Measurements from ENCODE around the gene GTF2B.

GTF2B gene

DNA sequence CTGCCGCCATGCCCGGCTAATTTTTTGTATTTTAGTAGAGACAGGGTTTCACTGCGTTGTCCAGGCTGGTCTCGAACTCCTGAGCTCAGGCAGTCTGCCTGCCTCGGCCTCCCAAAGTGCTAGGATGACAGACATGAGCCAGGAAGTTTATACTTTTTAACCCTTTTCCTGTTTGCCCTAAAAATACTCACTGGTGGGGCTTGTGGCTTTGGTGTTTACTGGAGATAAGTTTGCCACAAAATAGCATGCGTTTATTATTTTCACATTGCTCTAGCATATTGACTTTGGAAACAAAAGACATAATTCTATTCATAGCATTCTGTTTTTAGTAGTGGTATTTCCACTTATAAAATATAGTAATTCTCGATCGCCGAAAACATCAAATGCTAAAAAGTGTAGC, 19.8 kb upstream of the GTF2B start:
- Histone ChIP-seq H4K20me1 (ENCODE audit: low read depth, low read length) (no peaks in the 10 kb centered on the region), H2AFZ (ENCODE audit: low read depth, low read length, severe bottlenecking) (no peak overlapping the region), H3K4me2 (ENCODE audit: low read depth, low read length, poor library complexity, severe bottlenecking) (no peak overlapping the region), H3K79me2 (ENCODE audit: insufficient read depth, low read length) (no peaks in the 10 kb centered on the region), H3K9me2 (replicated peaks; ENCODE audit: insufficient read depth, low read length) (no peaks in the 10 kb centered on the region), H3K9ac (ENCODE audit: low read length) (no peak overlapping the region), H3K27me3 (ENCODE audit: low read length) (no peaks in the 10 kb centered on the region), H3K4me3 (ENCODE audit: insufficient read depth, low read length, poor library complexity, severe bottlenecking) (no peak overlapping the region), H3K27ac (ENCODE audit: low read depth, low read length) (no peak overlapping the region), H3K36me3 (ENCODE audit: low read length) (no peaks in the 10 kb centered on the region), H3F3A (ENCODE audit: insufficient read depth) (no peaks in the 10 kb centered on the region), H3K9me3 (ENCODE audit: insufficient read depth, low read length) (no peaks in the 10 kb centered on the region)
- no peak for TF ChIP-seq EZH2phosphoT487 (conservative IDR thresholded peaks at IDR 0.05; ENCODE audit: low read length)
- TF ChIP-seq, protein P1, sequence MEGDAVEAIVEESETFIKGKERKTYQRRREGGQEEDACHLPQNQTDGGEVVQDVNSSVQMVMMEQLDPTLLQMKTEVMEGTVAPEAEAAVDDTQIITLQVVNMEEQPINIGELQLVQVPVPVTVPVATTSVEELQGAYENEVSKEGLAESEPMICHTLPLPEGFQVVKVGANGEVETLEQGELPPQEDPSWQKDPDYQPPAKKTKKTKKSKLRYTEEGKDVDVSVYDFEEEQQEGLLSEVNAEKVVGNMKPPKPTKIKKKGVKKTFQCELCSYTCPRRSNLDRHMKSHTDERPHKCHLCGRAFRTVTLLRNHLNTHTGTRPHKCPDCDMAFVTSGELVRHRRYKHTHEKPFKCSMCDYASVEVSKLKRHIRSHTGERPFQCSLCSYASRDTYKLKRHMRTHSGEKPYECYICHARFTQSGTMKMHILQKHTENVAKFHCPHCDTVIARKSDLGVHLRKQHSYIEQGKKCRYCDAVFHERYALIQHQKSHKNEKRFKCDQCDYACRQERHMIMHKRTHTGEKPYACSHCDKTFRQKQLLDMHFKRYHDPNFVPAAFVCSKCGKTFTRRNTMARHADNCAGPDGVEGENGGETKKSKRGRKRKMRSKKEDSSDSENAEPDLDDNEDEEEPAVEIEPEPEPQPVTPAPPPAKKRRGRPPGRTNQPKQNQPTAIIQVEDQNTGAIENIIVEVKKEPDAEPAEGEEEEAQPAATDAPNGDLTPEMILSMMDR (IDR thresholded peaks at IDR 0.05; ENCODE audit: insufficient read depth, low read length, poor library complexity, severe bottlenecking): no peak

DNA sequence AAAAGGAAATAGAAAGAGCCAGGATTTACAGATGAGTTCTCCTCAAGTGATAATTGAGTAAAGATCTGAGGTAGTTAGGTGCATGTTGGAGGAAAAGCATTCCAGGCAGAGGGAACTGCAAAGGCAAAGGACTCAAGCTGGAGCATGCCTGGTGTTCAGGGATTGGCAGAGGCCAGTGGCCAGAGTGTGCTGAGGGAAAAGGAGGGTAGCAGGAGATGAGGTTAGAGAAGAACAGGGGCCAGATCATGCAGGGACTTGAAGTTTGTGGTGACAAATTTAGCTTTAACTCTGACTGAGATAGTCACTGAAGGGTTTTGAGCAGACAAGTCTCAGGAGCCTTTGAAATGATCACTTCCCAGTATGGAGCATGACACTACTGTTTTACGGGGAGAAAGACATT, 19.0 kb upstream of the GTF2B start:
- H3F3A ChIP-seq (ENCODE audit: insufficient read depth): no peaks in the 10 kb centered on the region
- H3K27ac ChIP-seq (ENCODE audit: low read depth, low read length): no peak overlapping the region
- H3K36me3 ChIP-seq (ENCODE audit: low read length): no peaks in the 10 kb centered on the region
- TF ChIP-seq EZH2phosphoT487 (conservative IDR thresholded peaks at IDR 0.05; ENCODE audit: low read length): no peak
- TF ChIP-seq, protein P1 (IDR thresholded peaks at IDR 0.05; ENCODE audit: insufficient read depth, low read length, poor library complexity, severe bottlenecking): no peak
- no peaks in the 10 kb centered on the region for H4K20me1 ChIP-seq (ENCODE audit: low read depth, low read length)
- no peaks in the 10 kb centered on the region for H3K9me3 ChIP-seq (ENCODE audit: insufficient read depth, low read length)
- no peaks in the 10 kb centered on the region for H3K9me2 ChIP-seq (replicated peaks; ENCODE audit: insufficient read depth, low read length)
- no peak overlapping the region for H3K4me2 ChIP-seq (ENCODE audit: low read depth, low read length, poor library complexity, severe bottlenecking)
- no peaks in the 10 kb centered on the region for H3K27me3 ChIP-seq (ENCODE audit: low read length)
- H3K4me3 ChIP-seq (ENCODE audit: insufficient read depth, low read length, poor library complexity, severe bottlenecking): no peak overlapping the region
- H3K79me2 ChIP-seq (ENCODE audit: insufficient read depth, low read length): no peaks in the 10 kb centered on the region
- H2AFZ ChIP-seq (ENCODE audit: low read depth, low read length, severe bottlenecking): no peak overlapping the region
- no peak overlapping the region for H3K9ac ChIP-seq (ENCODE audit: low read length)

DNA sequence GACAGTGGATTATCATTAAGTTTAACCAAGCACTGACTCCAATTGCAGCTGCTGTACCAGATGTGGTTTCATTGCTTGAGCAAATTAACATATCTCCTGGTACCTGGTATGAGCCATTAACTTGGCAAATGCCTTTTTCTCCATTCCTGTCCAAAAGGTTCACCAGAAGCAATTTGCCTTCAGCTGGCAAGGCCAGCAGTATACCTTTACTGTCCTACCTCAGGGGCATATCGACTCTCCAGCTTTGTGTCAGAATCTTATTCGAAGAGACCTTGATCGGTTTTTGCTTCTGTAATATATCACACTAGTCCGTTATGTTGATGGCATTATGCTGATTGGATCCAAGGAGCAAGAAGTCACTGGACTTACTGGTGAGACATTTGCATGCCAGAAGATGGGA, 9.5 kb upstream of the GTF2B start:
- H3K27ac ChIP-seq (ENCODE audit: low read depth, low read length): no peak overlapping the region
- H3K79me2 ChIP-seq (ENCODE audit: insufficient read depth, low read length): no peaks in the 10 kb centered on the region
- no peak overlapping the region for H3K9ac ChIP-seq (ENCODE audit: low read length)
- no peaks in the 10 kb centered on the region for H3K27me3 ChIP-seq (ENCODE audit: low read length)
- H3K4me2 ChIP-seq (ENCODE audit: low read depth, low read length, poor library complexity, severe bottlenecking): no peak overlapping the region
- H3K36me3 ChIP-seq (ENCODE audit: low read length): no peaks in the 10 kb centered on the region
- TF ChIP-seq EZH2phosphoT487 (conservative IDR thresholded peaks at IDR 0.05; ENCODE audit: low read length): no peak
- TF ChIP-seq, protein P1 (IDR thresholded peaks at IDR 0.05; ENCODE audit: insufficient read depth, low read length, poor library complexity, severe bottlenecking): no peak
- H3K9me2 ChIP-seq (replicated peaks; ENCODE audit: insufficient read depth, low read length): no peaks in the 10 kb centered on the region
- no peak overlapping the region for H2AFZ ChIP-seq (ENCODE audit: low read depth, low read length, severe bottlenecking)
- no peaks in the 10 kb centered on the region for H3K9me3 ChIP-seq (ENCODE audit: insufficient read depth, low read length)
- no peaks in the 10 kb centered on the region for H3F3A ChIP-seq (ENCODE audit: insufficient read depth)
- no peaks in the 10 kb centered on the region for H4K20me1 ChIP-seq (ENCODE audit: low read depth, low read length)
- H3K4me3 ChIP-seq (ENCODE audit: insufficient read depth, low read length, poor library complexity, severe bottlenecking): no peak overlapping the region

Data from SU-DHL-6 (cell line).